Jurkat, Clone E6-1 (cell line): ENCODE measurements around the gene HEMK1.

Experiments
- DNase-seq: peaks from one replicate; pipeline ENCODE4 v3.0.0-alpha.2; 2011; ENCODE audit warnings: low read depth, low spot score
- H3K4me3 ChIP-seq: 2 replicates; pipeline ENCODE4 v1.5.1; 2011; ENCODE audit warnings: mild to moderate bottlenecking, low read length, control low read depth, moderate library complexity

Gene HEMK1

DNA sequence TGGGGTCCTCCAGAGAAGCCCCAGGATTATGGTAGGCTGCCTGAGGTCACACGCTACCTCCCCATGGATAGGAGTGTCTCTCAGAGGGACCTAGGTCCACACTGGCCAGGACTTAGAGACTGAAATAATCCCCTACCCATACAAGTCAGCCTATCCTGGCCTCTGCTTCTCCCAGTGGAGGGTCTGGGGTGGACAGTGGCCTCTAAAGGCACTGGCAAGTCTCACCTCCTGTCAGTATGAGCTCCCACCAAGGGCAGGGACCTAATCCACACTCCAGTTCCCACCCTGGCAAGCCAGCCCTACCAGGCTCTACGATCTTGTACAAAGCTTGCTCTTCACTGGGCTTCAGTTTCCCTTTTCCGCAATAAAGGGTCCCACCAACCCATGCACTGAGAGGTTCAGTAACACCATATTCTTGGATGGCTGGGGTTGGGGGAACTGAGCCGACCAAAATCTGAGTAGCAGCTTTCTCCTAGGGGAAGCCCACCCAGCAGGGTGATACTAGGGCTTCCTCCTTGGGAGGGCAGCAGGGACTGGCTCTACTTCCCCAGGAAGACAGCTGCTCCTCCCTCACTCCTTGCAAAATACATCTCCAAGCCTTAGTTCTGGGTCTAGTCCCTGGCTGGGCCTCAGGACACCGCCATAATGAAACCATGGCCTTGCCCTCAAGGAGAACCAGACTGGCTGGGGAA lies 39.9 kb downstream of the HEMK1 start:
- no peak overlapping the region for H3K4me3 ChIP-seq
- no peak for DNase-seq

DNA sequence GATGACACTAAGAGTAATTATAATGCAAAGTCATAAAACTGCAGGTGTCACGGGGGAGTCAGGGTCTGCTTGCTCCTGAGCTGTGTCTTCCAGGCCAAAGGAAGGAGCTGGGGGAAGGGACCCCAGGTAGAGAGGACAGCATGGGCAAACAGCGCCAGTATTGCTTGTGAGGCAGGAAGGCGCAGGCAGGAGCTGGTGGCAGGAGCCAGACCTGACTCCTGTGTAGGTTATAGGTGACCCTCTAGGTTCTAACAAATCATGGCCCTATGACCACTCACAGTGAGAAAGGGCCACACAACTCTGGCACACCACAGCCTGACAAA lies 40.4 kb downstream of the HEMK1 start:
- DNase-seq, result no peak

DNA sequence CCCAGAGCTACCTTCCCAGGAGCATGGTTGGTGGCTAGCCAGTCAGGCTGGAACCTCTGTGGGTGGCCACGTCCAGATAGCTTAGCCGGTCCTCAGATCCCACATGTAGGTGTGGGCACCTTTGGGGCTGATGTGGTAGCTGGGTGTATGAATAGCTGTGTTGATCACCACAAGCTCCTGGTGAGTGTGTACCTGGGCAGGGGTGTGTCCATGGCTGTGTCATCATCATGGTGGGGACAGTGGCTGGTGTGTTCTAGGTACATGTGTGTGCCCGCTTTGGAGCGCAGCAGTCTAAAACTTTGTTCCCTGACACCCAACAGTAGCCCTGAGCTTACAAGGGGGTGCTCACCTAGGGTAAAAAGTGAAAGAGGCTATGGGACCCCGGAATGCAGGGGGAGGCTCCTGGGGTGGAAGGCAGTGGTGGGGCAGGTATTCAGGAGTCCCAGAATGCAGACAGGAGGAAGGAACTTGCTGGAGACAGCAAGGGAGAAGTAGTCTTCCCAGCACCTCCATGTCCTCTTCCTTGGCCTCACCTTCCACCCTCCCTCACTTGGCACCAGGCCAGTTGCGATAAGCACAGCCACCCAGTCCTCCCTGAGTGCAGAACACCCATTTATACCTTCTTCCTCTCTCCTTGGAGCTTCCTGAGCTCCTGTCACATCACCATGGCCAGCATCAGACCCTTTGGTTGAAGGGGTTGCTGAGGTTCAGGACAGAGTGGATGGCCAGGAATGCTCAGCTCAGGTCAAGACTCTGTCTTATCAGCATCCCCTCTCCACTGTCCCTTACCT lies 41.1 kb downstream of the HEMK1 start:
- peak overlapping the region; percentile 66 for H3K4me3 ChIP-seq

More for the DNA sequence above, 40.4 kb downstream of the HEMK1 start:
- H3K4me3 ChIP-seq, result no peak overlapping the region

DNA sequence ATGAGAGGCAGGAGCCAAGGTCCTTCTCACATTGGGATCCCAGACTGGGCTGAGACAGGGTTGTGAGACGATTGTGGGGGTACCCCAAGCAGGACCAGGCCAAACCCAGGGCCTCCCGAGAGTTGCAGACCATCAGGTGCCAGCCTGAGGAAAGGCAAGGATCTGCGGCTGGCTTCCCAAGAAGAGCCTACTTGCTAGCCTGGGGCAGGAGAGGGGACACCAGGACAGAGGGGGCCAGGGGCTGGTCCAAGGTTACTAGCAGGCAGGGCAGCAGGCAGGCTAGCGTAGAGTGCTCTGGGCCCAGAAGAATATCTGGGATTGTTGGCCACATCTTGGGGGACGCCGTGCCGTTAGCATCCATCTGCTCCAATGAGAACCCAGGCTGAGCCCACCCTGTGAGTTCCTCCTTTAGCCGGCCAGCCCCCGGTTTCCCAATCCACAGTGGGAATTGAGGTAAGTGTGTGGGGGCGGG lies 41.7 kb downstream of the HEMK1 start:
- no peak for DNase-seq
- peak overlapping the region; percentile 66 for H3K4me3 ChIP-seq

More for the DNA sequence above, 41.1 kb downstream of the HEMK1 start:
- no peak for DNase-seq

DNA sequence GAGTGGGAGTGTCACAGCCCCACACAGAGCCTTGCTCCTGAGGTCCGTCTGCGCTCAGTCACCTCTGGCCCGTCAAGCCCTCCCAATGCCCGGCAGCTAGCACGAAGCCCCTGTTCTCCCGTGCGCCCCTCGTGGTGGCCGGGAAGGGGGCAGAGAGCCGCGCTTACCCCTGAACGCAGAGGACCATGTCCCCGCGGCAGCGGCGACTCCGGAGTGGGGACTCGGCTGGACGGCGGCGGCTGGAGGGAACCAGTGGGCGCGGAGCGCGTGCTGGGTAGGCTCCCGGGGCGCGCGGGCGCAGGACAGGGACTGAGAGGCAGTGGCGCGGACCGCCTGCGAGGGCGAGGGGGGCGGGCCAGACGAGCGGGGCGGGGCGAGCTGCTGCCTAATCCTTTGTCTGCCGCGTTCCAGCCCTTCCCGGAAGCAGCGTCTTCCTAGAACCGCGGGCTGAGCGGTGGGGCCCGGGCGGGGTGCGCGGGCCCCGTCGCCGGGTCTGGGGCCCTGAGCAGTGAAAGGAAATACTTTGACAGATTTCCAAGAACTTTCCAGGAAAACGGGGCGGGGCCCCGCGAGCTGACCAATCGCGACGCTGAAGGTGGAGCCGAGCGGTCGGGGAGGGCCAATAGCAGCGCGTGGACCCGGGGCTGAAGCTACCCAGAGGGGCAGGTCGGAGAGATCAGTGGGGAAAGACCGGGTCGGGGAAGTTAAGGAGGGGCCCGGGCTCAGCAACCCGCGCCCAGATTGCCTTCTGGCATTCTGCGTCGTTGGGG lies 42.3 kb downstream of the HEMK1 start, which contains the start of gene CISH:
Gene CISH, minus strand, starts transcription at position 311 of the 770 bp plus-strand sequence. Its CDS starts 124 bp downstream, at position 187.
- DNase-seq, result peak; percentile 74
- peak within 1 kb of the TSS; percentile 66 for H3K4me3 ChIP-seq

DNA sequence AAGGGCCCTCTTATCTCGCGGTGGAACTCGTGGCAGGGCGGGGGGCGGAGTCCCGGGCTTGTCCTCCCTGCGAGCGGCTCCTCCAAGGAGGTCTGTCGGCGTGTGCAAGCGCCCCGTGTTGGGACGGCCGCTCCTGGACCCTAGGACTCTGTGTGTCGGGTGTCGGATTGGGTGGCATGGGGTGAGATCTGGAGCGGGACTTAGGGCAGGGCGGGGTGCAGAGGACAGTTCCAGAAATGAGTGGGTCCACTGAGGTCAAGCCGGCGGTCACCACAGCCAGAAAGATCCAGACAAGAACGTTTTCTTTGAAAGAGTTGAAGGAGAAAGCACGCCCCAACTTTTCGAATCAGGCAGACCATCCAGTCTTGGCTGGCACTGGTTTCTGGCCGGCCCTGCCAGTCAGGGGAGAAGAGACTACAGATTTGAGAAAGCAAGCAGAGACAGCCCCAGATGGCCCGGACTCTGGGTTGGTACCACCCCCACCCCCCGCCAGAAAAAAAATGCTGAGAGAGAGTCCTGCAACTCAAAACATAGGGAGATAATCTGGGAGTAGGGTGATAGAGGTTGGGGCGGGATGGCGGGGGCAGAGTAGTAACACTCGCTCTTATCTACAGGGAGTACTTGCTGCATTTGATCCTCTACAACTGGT lies 43.0 kb downstream of the HEMK1 start:
- DNase-seq, result no peak
- H3K4me3 ChIP-seq, result peak overlapping the region; percentile 66

DNA sequence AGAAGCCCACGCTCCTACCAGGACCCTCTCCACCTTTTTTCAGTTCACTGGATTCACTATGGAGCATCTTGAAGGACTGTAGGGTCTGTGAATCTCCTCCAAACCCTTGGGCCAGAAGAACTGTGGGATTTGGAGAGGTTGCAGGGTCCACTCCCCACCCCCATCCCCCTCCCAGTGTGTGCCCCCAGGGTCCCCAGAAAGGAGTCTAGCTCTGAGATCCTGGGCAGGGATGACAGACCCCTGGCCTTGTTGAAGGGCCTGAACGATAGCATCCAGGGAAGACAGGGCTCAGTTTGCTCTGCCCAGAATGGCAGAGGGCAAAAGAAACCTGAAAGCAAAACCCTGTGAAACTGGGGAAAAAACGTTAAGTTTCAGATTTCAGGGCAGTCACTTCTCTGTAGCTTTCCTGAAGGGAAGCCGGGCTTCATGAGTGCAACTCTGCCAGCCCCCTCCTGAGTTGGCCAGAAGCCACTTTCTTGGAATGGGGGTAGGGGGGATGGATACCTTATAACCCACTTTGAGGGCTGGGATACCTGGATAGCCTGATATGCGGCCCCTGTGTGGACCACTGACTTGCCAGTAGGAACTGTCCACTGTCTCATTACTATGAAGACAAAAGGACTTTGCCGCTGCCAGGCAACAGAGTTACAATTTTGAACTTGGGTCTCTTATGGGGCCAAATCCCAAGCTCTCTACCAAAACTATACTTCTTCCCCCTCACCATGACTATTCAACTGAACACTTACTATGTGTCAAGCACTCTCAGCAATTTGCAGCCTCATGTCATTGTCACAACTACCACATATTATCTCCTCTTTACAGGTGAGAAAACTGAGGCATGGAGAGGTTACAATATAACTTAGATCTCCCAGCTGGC lies 43.9 kb downstream of the HEMK1 start:
- H3K4me3 ChIP-seq, result no peak overlapping the region
- DNase-seq, result no peak

DNA sequence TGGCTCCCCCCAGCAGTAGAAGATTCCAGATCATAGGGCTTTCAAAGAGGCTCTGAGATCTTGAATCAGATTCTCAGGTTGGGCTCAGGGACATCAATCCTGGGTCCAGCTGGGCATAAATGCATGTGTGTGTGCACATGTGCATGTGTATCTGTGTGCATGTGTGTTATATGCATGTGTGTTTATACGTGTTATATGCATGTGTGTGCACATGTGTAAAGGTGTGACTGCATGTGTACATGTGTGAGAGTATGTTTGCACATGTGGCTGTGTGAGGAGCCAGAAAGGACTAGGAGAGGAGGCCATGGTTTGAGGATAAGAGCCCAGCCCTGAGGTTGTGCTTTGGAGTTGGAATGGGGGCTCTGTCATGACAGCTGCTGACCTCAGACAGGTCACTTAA lies 45.9 kb downstream of the HEMK1 start:
- no peak for DNase-seq
- no peak overlapping the region for H3K4me3 ChIP-seq

DNA sequence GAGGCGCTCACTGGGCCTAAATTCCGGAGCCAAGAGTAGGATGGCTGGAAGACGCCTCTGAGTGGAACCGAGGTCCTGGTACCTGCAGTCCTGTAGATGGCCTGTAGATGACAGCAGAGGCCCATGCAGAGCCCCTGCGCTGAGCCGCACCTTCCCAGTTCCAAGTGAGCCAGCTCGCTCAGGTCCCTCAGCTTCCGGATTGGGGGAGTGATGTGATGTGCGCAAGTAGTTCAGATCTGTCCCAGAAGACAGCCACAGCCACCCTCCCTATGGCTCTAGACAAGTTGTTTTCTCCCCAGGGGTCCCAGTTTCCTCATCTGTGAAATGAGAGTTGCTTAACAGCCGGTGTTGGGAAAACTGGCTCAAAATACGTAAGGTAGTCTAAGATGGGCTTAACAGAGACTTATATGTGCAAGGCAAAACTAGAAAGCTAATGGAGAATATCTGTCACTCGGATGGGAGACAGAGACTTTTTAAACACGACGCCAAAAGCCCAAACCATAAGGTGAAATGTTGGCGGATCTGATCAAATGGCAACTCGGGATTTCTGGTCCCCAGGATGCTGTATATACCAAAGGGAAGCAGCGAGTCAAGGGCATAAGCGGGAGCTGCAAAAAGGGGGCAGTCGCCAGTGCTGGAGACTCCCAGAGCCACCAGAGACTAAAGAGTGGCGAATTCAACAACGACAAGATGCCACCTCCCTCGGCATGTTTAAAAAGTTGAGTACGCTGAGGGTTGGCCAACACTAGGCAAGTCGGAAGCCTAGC lies 46.9 kb downstream of the HEMK1 start:
- peak overlapping the region; percentile 68 for H3K4me3 ChIP-seq
- DNase-seq, result peak; percentile 82

DNA sequence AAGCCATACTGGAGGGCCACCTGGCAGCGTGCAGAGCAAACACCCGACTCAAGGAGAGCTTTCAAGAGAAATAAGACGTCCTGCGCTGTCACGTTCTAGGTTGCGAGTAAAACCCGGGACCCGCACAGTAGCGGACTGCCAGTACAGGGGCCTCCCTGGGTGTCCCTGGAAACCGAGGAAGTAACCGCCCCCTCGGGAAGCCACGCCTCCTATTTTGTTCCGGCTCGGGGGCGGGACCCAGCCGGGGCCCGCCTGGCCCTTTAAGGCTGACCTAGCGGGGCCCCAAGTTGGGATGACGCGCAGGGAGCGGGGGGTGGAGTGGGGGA lies 47.4 kb downstream of the HEMK1 start:
- peak; percentile 94 for DNase-seq
- peak overlapping the region; percentile 68 for H3K4me3 ChIP-seq

DNA sequence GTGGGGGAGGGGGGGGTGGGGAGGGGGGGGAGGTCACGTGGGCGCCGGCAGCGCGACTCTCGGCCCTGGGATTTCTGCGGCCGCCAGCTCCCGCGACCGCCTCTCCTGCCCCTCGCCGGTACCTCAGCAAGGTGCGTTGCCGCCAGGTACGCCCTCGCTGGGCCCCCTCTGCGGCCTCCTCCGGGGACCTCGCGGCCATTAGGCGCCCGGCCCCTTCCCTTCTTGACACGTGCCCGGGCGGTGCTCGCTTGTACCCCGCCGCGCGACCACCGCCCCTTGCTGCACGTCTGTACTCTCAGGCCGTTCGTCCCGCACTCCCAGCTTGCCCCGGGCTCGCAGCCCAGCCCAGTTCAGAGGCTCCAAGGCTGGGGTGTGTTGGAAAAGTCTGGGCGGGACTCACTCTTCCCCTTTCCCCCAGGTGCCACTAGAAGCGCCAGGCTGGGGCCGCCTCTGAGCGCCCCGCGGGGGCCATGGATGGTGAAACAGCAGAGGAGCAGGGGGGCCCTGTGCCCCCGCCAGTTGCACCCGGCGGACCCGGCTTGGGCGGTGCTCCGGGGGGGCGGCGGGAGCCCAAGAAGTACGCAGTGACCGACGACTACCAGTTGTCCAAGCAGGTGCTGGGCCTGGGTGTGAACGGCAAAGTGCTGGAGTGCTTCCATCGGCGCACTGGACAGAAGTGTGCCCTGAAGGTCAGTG lies 47.9 kb downstream of the HEMK1 start, which contains the start of gene MAPKAPK3:
Gene MAPKAPK3, plus strand, starts transcription at position 56 of the 696 bp plus-strand sequence. Its CDS starts 415 bp downstream, at position 471.
- DNase-seq, result no peak
- peak within 1 kb of the TSS; percentile 96 for H3K4me3 ChIP-seq

DNA sequence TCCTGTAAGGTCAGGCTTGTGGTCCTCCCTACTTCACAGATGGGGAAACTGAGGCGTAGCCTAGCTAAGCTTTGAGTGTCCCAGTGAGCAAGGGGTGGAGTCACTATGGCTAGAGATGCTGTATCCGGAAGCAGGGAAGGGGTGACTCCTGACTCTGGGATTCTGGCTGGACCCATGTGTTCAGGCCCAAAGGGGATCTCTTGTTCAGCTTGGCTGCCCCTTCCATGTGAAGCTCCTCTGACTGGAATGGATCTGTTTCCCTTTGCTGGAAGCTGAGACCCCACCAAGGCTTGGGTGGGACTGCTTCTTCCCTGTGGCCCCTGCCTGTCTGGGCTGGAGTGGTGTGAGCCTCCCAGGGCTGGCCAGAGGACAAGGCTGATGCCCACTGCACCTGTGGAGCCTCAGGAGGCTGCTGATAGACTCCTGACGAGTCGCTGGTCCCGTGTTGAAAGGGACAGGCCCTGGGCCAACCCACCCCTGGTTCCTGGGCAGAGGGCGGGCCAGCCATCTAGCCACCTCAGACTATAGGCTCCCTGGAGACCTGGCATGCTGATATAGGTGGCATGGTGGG lies 48.7 kb downstream of the HEMK1 start:
- DNase-seq, result no peak
- H3K4me3 ChIP-seq, result peak overlapping the region; percentile 96

DNA sequence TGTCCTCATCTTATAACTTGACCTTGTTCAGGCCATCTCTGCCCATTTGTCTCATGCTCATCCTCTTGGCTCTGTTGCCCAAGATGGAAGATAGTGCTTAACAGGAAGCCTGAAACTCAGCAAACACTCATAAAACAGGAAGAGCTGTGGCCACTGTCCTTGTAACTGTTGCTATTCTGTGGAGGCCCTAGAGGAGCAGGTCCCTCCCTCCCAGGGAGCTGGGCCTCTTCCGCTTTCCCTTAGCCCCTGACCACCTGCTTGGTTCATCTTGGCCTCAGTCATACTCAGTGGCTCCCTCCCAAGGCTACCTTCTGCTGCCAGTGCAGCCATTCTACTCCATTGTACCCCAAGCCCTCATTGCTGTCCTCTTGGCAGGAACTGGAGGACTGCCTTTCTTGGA lies 51.1 kb downstream of the HEMK1 start:
- DNase-seq, result no peak
- H3K4me3 ChIP-seq, result peak overlapping the region; percentile 25

DNA sequence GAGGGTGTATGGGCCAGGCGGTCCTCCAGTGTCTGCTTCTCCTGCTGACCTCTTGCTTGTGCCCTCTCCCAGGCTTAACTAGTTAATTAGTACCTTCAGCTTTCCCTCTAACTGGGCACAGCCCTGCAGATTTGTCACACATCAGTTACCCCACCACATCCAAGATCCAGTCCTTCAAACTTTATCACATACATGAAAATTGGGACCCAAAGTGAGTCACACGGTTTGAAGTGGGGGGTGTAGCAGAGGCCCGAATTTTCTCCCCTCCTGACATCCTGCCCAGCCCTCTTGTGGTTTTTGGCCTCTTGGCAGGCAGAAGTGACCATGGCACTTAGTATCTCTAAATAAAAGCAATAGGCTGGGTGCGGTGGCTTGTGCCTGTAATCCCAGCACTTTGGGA lies 51.5 kb downstream of the HEMK1 start:
- H3K4me3 ChIP-seq, result no peak overlapping the region
- no peak for DNase-seq

DNA sequence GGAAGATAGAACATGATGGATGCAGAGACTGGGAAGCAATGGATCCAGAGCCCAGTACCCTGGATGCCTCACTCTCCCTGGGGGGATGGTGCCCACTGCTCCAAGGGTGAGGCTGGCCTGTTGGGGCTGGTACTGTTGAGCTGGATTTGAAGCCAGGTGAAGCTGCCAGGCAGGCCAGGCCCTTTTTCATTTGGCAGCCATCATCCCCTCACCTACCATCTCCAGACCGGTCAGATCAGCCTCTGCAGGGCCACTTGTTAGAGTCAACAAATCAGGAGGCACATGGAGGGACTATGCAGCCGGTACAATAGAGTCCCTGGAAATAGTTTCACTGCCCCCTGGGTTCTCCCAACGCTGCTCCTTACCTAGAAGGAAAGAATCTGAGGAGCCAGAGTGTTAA lies 53.6 kb downstream of the HEMK1 start:
- no peak for DNase-seq
- H3K4me3 ChIP-seq, result no peak overlapping the region

DNA sequence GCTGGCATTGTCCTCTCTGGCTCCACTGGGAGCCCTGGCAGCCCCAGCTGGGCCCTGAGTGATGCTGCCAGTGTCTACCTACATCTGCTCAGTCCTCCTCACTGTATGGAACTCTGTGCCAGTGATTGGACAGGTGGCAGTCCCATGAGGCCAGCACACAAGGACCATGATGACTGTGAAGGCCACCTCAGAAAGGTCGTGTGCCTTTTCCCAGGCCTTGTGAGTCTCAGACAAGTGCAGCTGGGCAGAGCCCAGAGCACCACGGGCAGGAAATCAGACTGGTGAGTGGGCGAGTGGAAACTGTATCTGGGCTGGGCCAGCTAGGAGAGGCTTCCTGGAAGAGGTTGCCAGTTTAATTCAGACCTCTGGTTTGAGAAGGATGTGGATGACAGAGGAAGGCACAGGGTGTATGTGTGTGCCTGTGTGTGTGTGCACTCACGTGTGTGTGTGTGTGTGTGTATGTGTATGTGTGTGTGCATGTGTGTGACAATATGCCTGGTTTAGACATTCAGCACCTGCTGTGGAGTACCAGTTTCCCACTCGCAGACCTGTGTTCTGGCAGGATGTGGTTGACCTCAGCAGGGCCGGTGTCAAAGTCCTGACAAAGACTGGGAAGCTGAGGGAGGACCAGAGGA lies 54.6 kb downstream of the HEMK1 start:
- peak overlapping the region; percentile 21 for H3K4me3 ChIP-seq
- peak; percentile 96 for DNase-seq
